Measurements from ENCODE around the gene NKAIN1. TPM values are rescaled to one million over a fixed set of nuclear protein-coding genes. Genes with fewer than 3 reads are reported as not detected.

Gene NKAIN1
- total RNA-seq, 2 experiments from 2014 or later, result not detected

DNA sequence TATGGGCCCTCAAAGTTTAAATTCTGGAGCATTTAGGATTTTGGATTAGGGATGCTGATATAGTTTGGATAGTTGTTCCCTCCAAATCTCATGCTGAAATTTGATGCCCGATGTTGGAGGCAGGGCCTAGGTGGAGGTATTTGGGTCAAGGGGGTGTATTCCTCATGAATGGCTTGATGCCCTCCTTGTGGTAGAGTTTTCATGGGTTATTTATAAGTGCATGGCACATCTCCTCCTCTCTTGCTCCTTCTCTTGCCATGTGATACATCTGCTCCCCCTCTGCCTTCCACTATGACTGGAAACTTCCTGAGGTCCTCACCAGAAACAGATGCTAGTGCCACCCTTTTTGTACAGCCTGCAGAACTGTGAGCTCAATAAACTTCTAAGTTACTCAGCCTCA is 17.5 kb upstream of the NKAIN1 start:
- no peak overlapping the region for H3K27ac ChIP-seq (ENCODE audit: low read depth, low read length, poor library complexity, severe bottlenecking)
- no peaks in the 10 kb centered on the region for H3K9me3 ChIP-seq (ENCODE audit: low read length)
- no peak for DNase-seq (ENCODE audit: low spot score)
- H2AFZ ChIP-seq (ENCODE audit: low read length), result no peak overlapping the region
- CTCF ChIA-PET (ENCODE audit: unreplicated experiment), result no interaction called here
- H3K4me1 ChIP-seq (ENCODE audit: insufficient read depth, low read length, poor library complexity, severe bottlenecking), result no peaks in the 10 kb centered on the region
- no TSS peak for BruUV-seq (replicated peaks)
- no peaks in the 10 kb centered on the region for H3K79me2 ChIP-seq (ENCODE audit: insufficient read depth, low read depth, low read length)
- intact Hi-C loops (cut with micrococcal nuclease; ENCODE audit: unreplicated experiment), result no loop called here
- POLR2A ChIA-PET, result interaction anchor here (0.6 to 1.1 kb wide), 2 partner anchors 12 to 13 kb away, joined by 3 to 4 read pairs; no protein-coding TSS in a partner anchor
- no peak overlapping the region for H3K4me3 ChIP-seq (ENCODE audit: low read depth, low read length, poor library complexity, severe bottlenecking)
- no peaks in the 10 kb centered on the region for H4K20me1 ChIP-seq (ENCODE audit: insufficient read depth, low read length)
- H3K36me3 ChIP-seq (ENCODE audit: insufficient read depth, low read length), result peaks cover 50% of the 10 kb centered on the region
- TF ChIP-seq, protein P1, sequence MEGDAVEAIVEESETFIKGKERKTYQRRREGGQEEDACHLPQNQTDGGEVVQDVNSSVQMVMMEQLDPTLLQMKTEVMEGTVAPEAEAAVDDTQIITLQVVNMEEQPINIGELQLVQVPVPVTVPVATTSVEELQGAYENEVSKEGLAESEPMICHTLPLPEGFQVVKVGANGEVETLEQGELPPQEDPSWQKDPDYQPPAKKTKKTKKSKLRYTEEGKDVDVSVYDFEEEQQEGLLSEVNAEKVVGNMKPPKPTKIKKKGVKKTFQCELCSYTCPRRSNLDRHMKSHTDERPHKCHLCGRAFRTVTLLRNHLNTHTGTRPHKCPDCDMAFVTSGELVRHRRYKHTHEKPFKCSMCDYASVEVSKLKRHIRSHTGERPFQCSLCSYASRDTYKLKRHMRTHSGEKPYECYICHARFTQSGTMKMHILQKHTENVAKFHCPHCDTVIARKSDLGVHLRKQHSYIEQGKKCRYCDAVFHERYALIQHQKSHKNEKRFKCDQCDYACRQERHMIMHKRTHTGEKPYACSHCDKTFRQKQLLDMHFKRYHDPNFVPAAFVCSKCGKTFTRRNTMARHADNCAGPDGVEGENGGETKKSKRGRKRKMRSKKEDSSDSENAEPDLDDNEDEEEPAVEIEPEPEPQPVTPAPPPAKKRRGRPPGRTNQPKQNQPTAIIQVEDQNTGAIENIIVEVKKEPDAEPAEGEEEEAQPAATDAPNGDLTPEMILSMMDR (conservative IDR thresholded peaks at IDR 0.05; ENCODE audit: low read length), result no peak
- TF ChIP-seq EZH2phosphoT487 (IDR thresholded peaks at IDR 0.05; ENCODE audit: borderline replicate concordance, low read depth, low read length), result no peak
- H3K4me2 ChIP-seq (ENCODE audit: low read length), result no peak overlapping the region
- no peaks in the 10 kb centered on the region for H3K9me2 ChIP-seq (ENCODE audit: insufficient read depth, low read length)

DNA sequence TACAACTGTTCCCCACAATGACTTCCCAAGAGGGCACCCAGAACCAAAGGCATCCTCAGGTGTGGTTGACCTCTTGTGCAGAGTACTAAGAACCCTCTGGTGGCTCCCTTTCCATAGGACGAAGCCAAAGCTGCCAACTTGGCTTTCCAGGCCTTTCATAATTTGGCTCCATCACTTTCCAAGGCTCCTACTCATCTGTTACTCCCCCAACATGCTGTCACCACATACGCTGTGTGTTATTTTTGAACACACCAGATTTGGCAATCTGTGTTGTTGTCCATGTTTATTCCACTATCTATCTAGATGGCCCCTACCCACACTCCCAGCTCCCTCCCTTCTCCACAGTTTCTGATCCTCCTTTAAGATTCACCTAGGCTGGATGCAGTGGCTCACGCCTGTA is 10.2 kb upstream of the NKAIN1 start:
- Histone ChIP-seq H4K20me1 (ENCODE audit: insufficient read depth, low read length) (no peaks in the 10 kb centered on the region), H3K9me2 (ENCODE audit: insufficient read depth, low read length) (no peaks in the 10 kb centered on the region), H3K9me3 (ENCODE audit: low read length) (no peaks in the 10 kb centered on the region), H3K36me3 (ENCODE audit: insufficient read depth, low read length) (no peaks in the 10 kb centered on the region), H3K79me2 (ENCODE audit: insufficient read depth, low read depth, low read length) (no peaks in the 10 kb centered on the region), H3K4me1 (ENCODE audit: insufficient read depth, low read length, poor library complexity, severe bottlenecking) (no peaks in the 10 kb centered on the region), H3K4me3 (ENCODE audit: low read depth, low read length, poor library complexity, severe bottlenecking) (no peak overlapping the region), H3K4me2 (ENCODE audit: low read length) (no peak overlapping the region), H3K27ac (ENCODE audit: low read depth, low read length, poor library complexity, severe bottlenecking) (no peak overlapping the region), H2AFZ (ENCODE audit: low read length) (no peak overlapping the region)
- ChIA-PET POLR2A (no interaction called here), CTCF (ENCODE audit: unreplicated experiment) (no interaction called here)
- intact Hi-C loops (cut with micrococcal nuclease; ENCODE audit: unreplicated experiment), result no loop called here
- BruUV-seq (replicated peaks), result no TSS peak
- TF ChIP-seq EZH2phosphoT487 (IDR thresholded peaks at IDR 0.05; ENCODE audit: borderline replicate concordance, low read depth, low read length), result no peak
- TF ChIP-seq, protein P1 (conservative IDR thresholded peaks at IDR 0.05; ENCODE audit: low read length), result no peak
- no peak for DNase-seq (ENCODE audit: low spot score)

DNA sequence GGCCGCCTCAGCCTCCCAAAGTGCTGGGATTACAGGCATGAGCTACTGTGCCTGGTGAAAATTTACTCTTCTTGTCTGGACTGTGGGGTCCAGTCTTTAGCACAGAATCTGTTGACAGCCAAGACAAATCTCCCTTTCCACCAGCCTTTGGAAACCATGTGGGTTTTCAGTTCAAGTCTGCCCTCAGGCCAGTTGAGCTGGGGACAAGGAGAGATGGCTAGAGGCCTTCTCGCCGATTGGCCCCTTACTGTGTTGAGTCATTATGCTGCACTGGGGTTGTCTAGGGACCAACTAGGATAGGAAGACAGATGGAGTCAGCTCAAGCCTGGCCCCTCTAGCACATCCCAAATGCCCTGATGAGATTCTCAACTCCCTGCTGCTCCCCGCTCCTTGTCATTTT is 8.6 kb upstream of the NKAIN1 start:
- H3K9me2 ChIP-seq (ENCODE audit: insufficient read depth, low read length), result no peaks in the 10 kb centered on the region
- H3K4me2 ChIP-seq (ENCODE audit: low read length), result no peak overlapping the region
- ChIA-PET POLR2A (no interaction called here), CTCF (ENCODE audit: unreplicated experiment) (no interaction called here)
- no peak for DNase-seq (ENCODE audit: low spot score)
- no peak for TF ChIP-seq EZH2phosphoT487 (IDR thresholded peaks at IDR 0.05; ENCODE audit: borderline replicate concordance, low read depth, low read length)
- TF ChIP-seq, protein P1 (conservative IDR thresholded peaks at IDR 0.05; ENCODE audit: low read length), result no peak
- no peak overlapping the region for H3K27ac ChIP-seq (ENCODE audit: low read depth, low read length, poor library complexity, severe bottlenecking)
- H3K4me1 ChIP-seq (ENCODE audit: insufficient read depth, low read length, poor library complexity, severe bottlenecking), result no peaks in the 10 kb centered on the region
- no peaks in the 10 kb centered on the region for H3K9me3 ChIP-seq (ENCODE audit: low read length)
- H3K36me3 ChIP-seq (ENCODE audit: insufficient read depth, low read length), result no peaks in the 10 kb centered on the region
- no peak overlapping the region for H3K4me3 ChIP-seq (ENCODE audit: low read depth, low read length, poor library complexity, severe bottlenecking)
- BruUV-seq (replicated peaks), result no TSS peak
- H3K79me2 ChIP-seq (ENCODE audit: insufficient read depth, low read depth, low read length), result no peaks in the 10 kb centered on the region
- H2AFZ ChIP-seq (ENCODE audit: low read length), result no peak overlapping the region
- no peaks in the 10 kb centered on the region for H4K20me1 ChIP-seq (ENCODE audit: insufficient read depth, low read length)
- intact Hi-C loops (cut with micrococcal nuclease; ENCODE audit: unreplicated experiment), result no loop called here

All from OCI-LY7 (cell line).